ENCODE measurements around the gene NAPSA. TPM values are rescaled to one million over a fixed set of nuclear protein-coding genes. Genes with fewer than 3 reads are reported as not detected.

The NAPSA gene
- total and polyA plus RNA-seq, 2 of the 8 experiments (the other 6 are each of a cell fraction or from before 2014, with no cell fraction given): 0.71 to 0.73 TPM

DNA sequence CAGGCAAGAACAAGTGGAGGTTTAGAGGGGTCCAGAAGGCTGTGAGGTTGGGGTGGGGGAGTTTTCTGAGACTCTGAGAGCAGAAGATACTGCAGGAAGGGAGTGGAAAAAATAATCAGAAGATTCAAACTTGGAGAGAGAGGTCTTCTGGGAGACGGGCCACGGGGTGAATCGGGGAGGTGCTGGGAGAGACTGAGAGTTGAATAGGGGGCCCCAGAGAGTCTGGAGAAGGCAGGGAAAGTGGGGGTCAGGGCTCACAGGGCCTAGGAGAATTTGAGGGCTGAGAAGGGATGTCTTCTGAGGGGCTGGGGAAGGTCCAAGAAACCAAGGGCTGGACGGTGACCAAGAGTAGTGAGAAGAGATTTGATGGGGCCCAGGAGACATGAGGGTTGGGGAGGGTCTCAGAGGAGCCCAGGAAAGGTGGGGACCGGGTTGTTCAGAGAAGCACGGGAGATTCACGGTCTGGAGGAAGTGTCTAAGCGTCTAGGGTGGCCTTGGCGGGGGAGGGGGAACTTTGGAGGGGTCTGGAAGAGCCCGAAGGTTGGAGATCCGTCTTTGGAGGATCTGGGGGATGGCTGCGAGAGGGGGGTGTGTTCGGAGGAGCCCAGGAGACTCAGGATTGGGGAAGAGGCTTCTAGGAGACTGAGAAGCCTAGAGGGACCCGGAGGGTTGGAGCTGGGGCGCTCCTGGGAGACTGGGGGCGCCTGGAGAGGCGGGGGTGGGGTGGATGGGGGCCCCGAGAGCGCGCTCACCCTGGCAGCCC lies 37.8 kb downstream of the NAPSA start:
- peaks cover 2 to 28% (median 13%) of the 10 kb centered on the region in 4 experiments for H3K4me1 ChIP-seq (replicated peaks in 1 of 4; ENCODE audit: control insufficient read depth in 3 of 4, insufficient read depth in 4 of 4, low read length in 3 of 4)
- peaks cover 37% of the 10 kb centered on the region for H3K23me2 ChIP-seq (ENCODE audit: low read depth, low read length)
- peaks cover 15 to 21% of the 10 kb centered on the region in 2 experiments for H4K20me1 ChIP-seq (replicated peaks in 1 of 2; ENCODE audit: control insufficient read depth in 1 of 2, insufficient read depth in 2 of 2, low read length in 2 of 2)
- peak overlapping the region in 2 of 4 experiments; percentile 53 to 68; a peak in 4 of 8 replicates for H3K4me3 ChIP-seq (ENCODE audit: extremely low read depth in 1 of 4, insufficient read depth in 2 of 4, low read depth in 3 of 4, low read length in 4 of 4)
- no peak overlapping the region for H3K56ac ChIP-seq (replicated peaks; ENCODE audit: insufficient read length, low read depth, low read length)
- no peak overlapping the region for H2BK20ac ChIP-seq (ENCODE audit: low read length)
- no peak overlapping the region for H4K8ac ChIP-seq (ENCODE audit: extremely low read depth, insufficient read depth, low read length)
- no peak overlapping the region for H2AK5ac ChIP-seq (ENCODE audit: low read depth, low read length)
- H3K79me2 ChIP-seq (ENCODE audit: control insufficient read depth in 1 of 2, insufficient read depth in 2 of 2, low read length in 2 of 2): peaks cover 3 to 10% of the 10 kb centered on the region in 2 experiments; a peak in 2 of 4 replicates
- H3K9me3 ChIP-seq (ENCODE audit: insufficient read depth in 2 of 2, low read depth in 1 of 2, low read length in 1 of 2): no peaks in the 10 kb centered on the region
- no peak overlapping the region for H3K23ac ChIP-seq (ENCODE audit: insufficient read length)
- H2BK5ac ChIP-seq (ENCODE audit: low read depth, low read length): no peak overlapping the region
- H3K27me3 ChIP-seq (replicated peaks in 1 of 4; ENCODE audit: control insufficient read depth in 3 of 4, extremely low read depth in 1 of 4, insufficient read depth in 3 of 4, low read length in 3 of 4): peaks cover 5 to 15% (median 12%) of the 10 kb centered on the region in 4 experiments; a peak in 6 of 7 replicates
- H4K91ac ChIP-seq (replicated peaks; ENCODE audit: insufficient read length, low read length): no peak overlapping the region
- H3K18ac ChIP-seq (ENCODE audit: extremely low read depth, low read length): no peak overlapping the region
- no peak overlapping the region for H3K9ac ChIP-seq (replicated peaks in 1 of 4; ENCODE audit: extremely low read depth in 1 of 4, low read depth in 3 of 4, low read length in 3 of 4)
- 64% methylated on average over 11 of the region's 20 CpGs; no CpG with 5 or more reads in 1 of the 2 experiments for WGBS, 2 experiments (ENCODE audit: extremely low coverage in 1 of 2, insufficient coverage in 1 of 2, insufficient read length in 1 of 2, insufficient replicate concordance in 2 of 2, low coverage in 1 of 2, low lambda C conversion rate in 2 of 2, missing lambda C conversion rate in 1 of 2)
- no peak for TF ChIP-seq KDM1A (IDR thresholded peaks at IDR 0.05; ENCODE audit: borderline replicate concordance, low read length)
- TF ChIP-seq CEBPB (IDR thresholded peaks at IDR 0.05; ENCODE audit: low read depth, low read length): no peak
- TF ChIP-seq RNF2 (IDR thresholded peaks at IDR 0.05; ENCODE audit: borderline replicate concordance, low read depth, low read length, missing control alignments, poor library complexity, severe bottlenecking): no peak
- peaks cover 6% of the 10 kb centered on the region; the same call in 1 of the 2 replicates for H3K79me1 ChIP-seq (ENCODE audit: low read depth, low read length)
- H2BK15ac ChIP-seq (ENCODE audit: low read length): no peak overlapping the region
- no peak overlapping the region; the same call in 1 of the 2 replicates for H2BK12ac ChIP-seq (ENCODE audit: low read depth, low read length)
- FAIRE-seq (no peak), DNase-seq (ENCODE audit: low read depth in 1 of 2, low spot score in 2 of 2) (no peak)
- H3K4ac ChIP-seq (replicated peaks; ENCODE audit: insufficient read length, low read depth, low read length): no peak overlapping the region
- CTCF ChIA-PET (ENCODE audit: partially characterized antibody): interaction anchor here (0.9 to 3.0 kb wide), 11 partner anchors 12 to 229 kb away, joined by 3 to 10 read pairs (median 4); no protein-coding TSS in a partner anchor
- H3K14ac ChIP-seq (ENCODE audit: insufficient read length): no peak overlapping the region
- no peak overlapping the region for H3K27ac ChIP-seq (ENCODE audit: low read depth, low read length)
- POLR2A ChIA-PET (ENCODE audit: partially characterized antibody): interaction anchor here (2.2 to 4.3 kb wide), 4 partner anchors 10 to 15 kb away, joined by 21 to 46 read pairs (median 34); no protein-coding TSS in a partner anchor
- H2AFZ ChIP-seq (ENCODE audit: low read length): no peak overlapping the region
- H4K5ac ChIP-seq (ENCODE audit: insufficient read length, low read depth, low read length): no peak overlapping the region
- H3K4me2 ChIP-seq (ENCODE audit: insufficient read depth in 1 of 2, low read depth in 2 of 2, low read length in 2 of 2): peak overlapping the region; percentile 89 to 91
- no peak overlapping the region for H2BK120ac ChIP-seq (replicated peaks; ENCODE audit: low read depth, low read length)
- peaks cover 3 to 7% (median 5%) of the 10 kb centered on the region in 4 experiments; a peak in 4 of 8 replicates for H3K36me3 ChIP-seq (ENCODE audit: control insufficient read depth in 2 of 4, insufficient read depth in 4 of 4, low read length in 3 of 4)

Measured in H1 (cell line).